Urothelium cell line (cell line): ENCODE results near the gene GALNT9.
A peak's percentile ranks its signal among the peaks of the same experiment; 100 is the strongest.
"Not testable (repeated sequence)": the region's sequence is repeated elsewhere in the genome, so short reads cannot be mapped to it uniquely, and the experiment has no call there.

Source experiments
- DNase-seq: peaks from one replicate; pipeline ENCODE4 v3.0.0; 2011; ENCODE audit warnings: low spot score, mixed read lengths
- FAIRE-seq: peaks from 2 replicates; lab custom pipeline; 2011; peaks lifted over from hg19 to GRCh38; lab: Jason Lieb, UNC

The GALNT9 gene

GRCh38 chr12:132329036-132329719 is at the start of gene GALNT9:
GALNT9 (minus strand) TSS chr12:132329589; CDS start chr12:132329203, 386 bp downstream.
- no peak for FAIRE-seq
- peak; percentile 58 for DNase-seq

GRCh38 chr12:132379057-132379456 is 49.7 kb upstream of the GALNT9 start:
- FAIRE-seq, DNase-seq: not testable (repeated sequence)

- FAIRE-seq (no peak), DNase-seq (no peak)
Measured at GRCh38 chr12:132377147-132377546, 47.8 kb upstream of the GALNT9 start.

- DNase-seq (no peak), FAIRE-seq (no peak)
Measured at GRCh38 chr12:132376464-132376830, 47.1 kb upstream of the GALNT9 start.

GRCh38 chr12:132375747-132376463 is 46.5 kb upstream of the GALNT9 start:
- no peak for FAIRE-seq

GRCh38 chr12:132374612-132375445 is 45.4 kb upstream of the GALNT9 start:
- DNase-seq, result no peak
- no peak for FAIRE-seq

More at GRCh38 chr12:132375747-132376463, 46.5 kb upstream of the GALNT9 start:
- no peak for DNase-seq

GRCh38 chr12:132373901-132374611 is 44.7 kb upstream of the GALNT9 start:
- no peak for FAIRE-seq
- no peak for DNase-seq

- FAIRE-seq (no peak), DNase-seq (no peak)
Measured at GRCh38 chr12:132367852-132368251, 38.5 kb upstream of the GALNT9 start.

- no peak for FAIRE-seq
Measured at GRCh38 chr12:132367071-132367851, 37.9 kb upstream of the GALNT9 start.

GRCh38 chr12:132366341-132366861 is 37.0 kb upstream of the GALNT9 start:
- DNase-seq, result no peak
- FAIRE-seq, result no peak

More at GRCh38 chr12:132367071-132367851, 37.9 kb upstream of the GALNT9 start:
- no peak for DNase-seq

GRCh38 chr12:132365226-132365625 is 35.8 kb upstream of the GALNT9 start:
- DNase-seq (no peak), FAIRE-seq (no peak)

- FAIRE-seq (no peak), DNase-seq (no peak)
Measured at GRCh38 chr12:132364348-132364902, 35.0 kb upstream of the GALNT9 start.

GRCh38 chr12:132363661-132364347 is 34.4 kb upstream of the GALNT9 start:
- DNase-seq (no peak), FAIRE-seq (no peak)

GRCh38 chr12:132362996-132363660 is 33.7 kb upstream of the GALNT9 start:
- no peak for DNase-seq
- no peak for FAIRE-seq

GRCh38 chr12:132360906-132361777 is 31.8 kb upstream of the GALNT9 start:
- DNase-seq (no peak), FAIRE-seq (no peak)

- FAIRE-seq (no peak), DNase-seq (no peak)
Measured at GRCh38 chr12:132360410-132360809, 31.0 kb upstream of the GALNT9 start.

GRCh38 chr12:132359971-132360370 is 30.6 kb upstream of the GALNT9 start:
- FAIRE-seq (no peak), DNase-seq (no peak)
